GM19351 (cell line): ENCODE data around the gene NEIL3.
"Not testable (repeated sequence)": the region's sequence is repeated elsewhere in the genome, so short reads cannot be mapped to it uniquely, and the experiment has no call there.

Experiments used
- ATAC-seq: cut with Tn5 transposase; IDR thresholded peaks from one replicate; pipeline ENCODE4 v1.9.1; 2021; ENCODE audit warnings: mild to moderate bottlenecking, moderate library complexity; ENCODE audit not compliant: unreplicated experiment

NEIL3 gene

GRCh38 chr4:177301126-177301639, 8.5 kb upstream of the NEIL3 start:
- peak; percentile 57 for ATAC-seq

- ATAC-seq: no peak
Measured at GRCh38 chr4:177302371-177303100, 7.1 kb upstream of the NEIL3 start.

GRCh38 chr4:177304094-177304493, 5.6 kb upstream of the NEIL3 start:
- no peak for ATAC-seq

GRCh38 chr4:177304864-177305263, 4.8 kb upstream of the NEIL3 start:
- ATAC-seq: not testable (repeated sequence)

- ATAC-seq: no peak
Measured at GRCh38 chr4:177308125-177308524, 1.5 kb upstream of the NEIL3 start.

GRCh38 chr4:177308847-177309521, 690 bp upstream of the NEIL3 start:
- ATAC-seq: peak; percentile 31

GRCh38 chr4:177311589-177311988, 1.9 kb downstream of the NEIL3 start:
- no peak for ATAC-seq

- no peak for ATAC-seq
Measured at GRCh38 chr4:177313263-177313662, 3.6 kb downstream of the NEIL3 start.

GRCh38 chr4:177315767-177316464, 6.2 kb downstream of the NEIL3 start:
- peak; percentile 63 for ATAC-seq

GRCh38 chr4:177320721-177321120, 11.0 kb downstream of the NEIL3 start:
- no peak for ATAC-seq

GRCh38 chr4:177321647-177322046, 12.0 kb downstream of the NEIL3 start:
- no peak for ATAC-seq

GRCh38 chr4:177322266-177322665, 12.6 kb downstream of the NEIL3 start:
- no peak for ATAC-seq

GRCh38 chr4:177322881-177323280, 13.2 kb downstream of the NEIL3 start:
- ATAC-seq: no peak

GRCh38 chr4:177323416-177323815, 13.7 kb downstream of the NEIL3 start:
- no peak for ATAC-seq

- no peak for ATAC-seq
Measured at GRCh38 chr4:177332119-177332518, 22.4 kb downstream of the NEIL3 start.

GRCh38 chr4:177339477-177340374, 30.1 kb downstream of the NEIL3 start:
- peak; percentile 99 for ATAC-seq

GRCh38 chr4:177348348-177348747, 38.7 kb downstream of the NEIL3 start:
- ATAC-seq: no peak

GRCh38 chr4:177349191-177349590, 39.5 kb downstream of the NEIL3 start:
- no peak for ATAC-seq

- ATAC-seq: no peak
Measured at GRCh38 chr4:177351622-177352244, 42.1 kb downstream of the NEIL3 start.

- no peak for ATAC-seq
Measured at GRCh38 chr4:177356206-177356605, 46.5 kb downstream of the NEIL3 start.
